ENCODE measurements around the gene AP5B1.

DNA sequence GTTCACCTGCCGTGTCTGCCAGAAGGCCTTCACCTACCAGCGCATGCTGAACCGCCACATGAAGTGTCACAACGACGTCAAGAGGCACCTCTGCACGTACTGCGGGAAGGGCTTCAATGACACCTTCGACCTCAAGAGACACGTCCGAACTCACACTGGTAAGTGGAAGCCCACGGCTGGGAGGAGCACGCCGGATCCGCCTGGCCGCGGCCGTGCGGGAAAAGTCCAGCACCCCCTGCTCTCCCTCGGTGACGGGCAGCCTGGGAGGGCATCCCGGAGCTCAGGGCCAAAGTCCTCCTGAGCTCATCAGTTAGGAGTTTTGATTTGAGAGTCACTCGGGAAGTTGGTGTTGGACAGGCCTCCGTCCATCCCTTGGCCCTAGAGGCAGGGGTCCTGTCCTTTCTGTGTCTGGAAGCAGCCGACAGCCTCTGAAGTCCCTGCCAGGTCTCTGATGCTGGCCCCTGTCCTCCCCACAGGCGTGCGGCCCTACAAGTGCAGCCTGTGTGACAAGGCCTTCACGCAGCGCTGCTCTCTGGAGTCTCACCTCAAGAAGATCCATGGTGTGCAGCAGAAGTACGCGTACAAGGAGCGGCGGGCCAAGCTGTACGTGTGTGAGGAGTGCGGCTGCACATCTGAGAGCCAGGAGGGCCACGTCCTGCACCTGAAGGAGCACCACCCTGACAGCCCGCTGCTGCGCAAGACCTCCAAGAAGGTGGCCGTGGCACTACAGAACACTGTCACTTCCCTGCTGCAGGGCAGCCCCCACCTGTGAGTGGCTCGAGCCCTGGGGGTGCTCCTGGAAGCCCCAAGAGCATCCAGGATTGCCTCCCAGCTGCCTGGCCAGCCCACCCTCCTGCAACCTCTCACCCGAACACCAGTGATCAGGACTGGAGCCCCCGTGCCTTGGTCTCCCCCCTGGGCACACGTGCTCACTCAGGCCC lies 14.1 kb upstream of the AP5B1 start:
- TF ChIP-seq POLR2A (IDR thresholded peaks at IDR 0.05), result no peak
- TF ChIP-seq, protein P1, sequence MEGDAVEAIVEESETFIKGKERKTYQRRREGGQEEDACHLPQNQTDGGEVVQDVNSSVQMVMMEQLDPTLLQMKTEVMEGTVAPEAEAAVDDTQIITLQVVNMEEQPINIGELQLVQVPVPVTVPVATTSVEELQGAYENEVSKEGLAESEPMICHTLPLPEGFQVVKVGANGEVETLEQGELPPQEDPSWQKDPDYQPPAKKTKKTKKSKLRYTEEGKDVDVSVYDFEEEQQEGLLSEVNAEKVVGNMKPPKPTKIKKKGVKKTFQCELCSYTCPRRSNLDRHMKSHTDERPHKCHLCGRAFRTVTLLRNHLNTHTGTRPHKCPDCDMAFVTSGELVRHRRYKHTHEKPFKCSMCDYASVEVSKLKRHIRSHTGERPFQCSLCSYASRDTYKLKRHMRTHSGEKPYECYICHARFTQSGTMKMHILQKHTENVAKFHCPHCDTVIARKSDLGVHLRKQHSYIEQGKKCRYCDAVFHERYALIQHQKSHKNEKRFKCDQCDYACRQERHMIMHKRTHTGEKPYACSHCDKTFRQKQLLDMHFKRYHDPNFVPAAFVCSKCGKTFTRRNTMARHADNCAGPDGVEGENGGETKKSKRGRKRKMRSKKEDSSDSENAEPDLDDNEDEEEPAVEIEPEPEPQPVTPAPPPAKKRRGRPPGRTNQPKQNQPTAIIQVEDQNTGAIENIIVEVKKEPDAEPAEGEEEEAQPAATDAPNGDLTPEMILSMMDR (IDR thresholded peaks at IDR 0.05), result no peak

Measured in thyroid gland (tissue), 4 donors.